ENCODE data around the gene CTBP2.
"Not testable (repeated sequence)": the region's sequence is repeated elsewhere in the genome, so short reads cannot be mapped to it uniquely, and the experiment has no call there.

Gene CTBP2

GRCh38 chr10:125158275-125158600 is 2.1 kb downstream of the CTBP2 start:
- no peak for DNase-seq

DNA sequence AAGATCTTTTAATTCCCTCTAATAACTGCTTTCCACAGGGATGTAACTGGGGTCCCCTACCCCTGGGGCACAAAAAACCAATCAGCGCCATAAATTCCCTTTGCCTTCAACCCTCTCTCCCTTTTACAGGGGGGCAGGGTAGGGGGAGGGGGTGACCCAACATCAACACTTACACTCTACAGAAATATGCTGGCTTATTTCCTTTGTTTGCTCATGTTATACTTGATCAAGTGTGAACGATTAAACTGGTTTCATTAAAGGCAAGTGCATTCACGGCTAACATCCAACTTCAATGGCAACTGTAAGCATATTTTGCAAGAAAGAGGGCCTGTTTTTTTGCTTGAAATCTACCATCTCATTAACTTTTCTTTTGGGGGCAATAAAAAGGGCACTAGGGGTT is 2.9 kb downstream of the CTBP2 start:
- no peak for DNase-seq

GRCh38 chr10:125156739-125157480 is 3.5 kb downstream of the CTBP2 start:
- no peak for DNase-seq

DNA sequence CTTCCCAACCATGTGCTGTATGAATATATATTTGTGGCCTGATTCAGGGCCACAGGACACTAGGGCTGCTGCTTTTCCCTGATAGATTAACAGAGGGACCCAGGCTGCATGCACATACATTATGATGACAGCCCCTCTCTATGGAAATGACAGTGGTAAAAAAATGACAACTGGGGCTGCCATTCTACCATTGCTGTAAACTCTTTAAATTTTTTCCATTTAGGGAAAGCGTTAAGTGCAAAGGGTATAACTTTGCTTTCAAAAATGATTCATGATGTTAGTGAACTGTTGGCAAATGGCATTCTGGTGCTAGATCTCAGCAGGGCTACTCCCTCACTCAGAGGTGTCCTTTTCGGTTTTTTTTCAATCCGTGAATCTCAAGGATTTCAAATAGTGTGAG is 4.2 kb downstream of the CTBP2 start:
- DNase-seq: no peak

DNA sequence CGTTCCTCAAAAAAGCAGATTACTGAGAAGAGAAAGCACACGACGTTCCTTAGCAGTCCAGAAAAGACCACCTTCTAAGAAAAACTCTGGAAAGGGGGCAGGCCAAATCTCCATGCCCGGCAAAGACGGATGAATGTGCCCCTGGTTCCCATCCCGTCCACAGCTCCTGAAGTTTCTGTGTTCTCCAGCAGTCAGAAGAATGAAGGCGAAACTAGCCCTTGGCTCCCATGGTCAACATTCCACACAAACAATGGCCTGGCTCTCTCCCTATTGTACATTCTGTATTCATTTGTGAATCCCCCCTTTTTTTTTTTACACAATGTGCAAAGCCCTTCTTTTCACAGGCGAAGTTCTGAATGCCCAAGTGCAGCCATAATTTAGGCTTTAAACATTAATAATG is 5.3 kb downstream of the CTBP2 start:
- no peak for DNase-seq

- no peak for DNase-seq
Measured at GRCh38 chr10:125154529-125154928, 5.8 kb downstream of the CTBP2 start.

DNA sequence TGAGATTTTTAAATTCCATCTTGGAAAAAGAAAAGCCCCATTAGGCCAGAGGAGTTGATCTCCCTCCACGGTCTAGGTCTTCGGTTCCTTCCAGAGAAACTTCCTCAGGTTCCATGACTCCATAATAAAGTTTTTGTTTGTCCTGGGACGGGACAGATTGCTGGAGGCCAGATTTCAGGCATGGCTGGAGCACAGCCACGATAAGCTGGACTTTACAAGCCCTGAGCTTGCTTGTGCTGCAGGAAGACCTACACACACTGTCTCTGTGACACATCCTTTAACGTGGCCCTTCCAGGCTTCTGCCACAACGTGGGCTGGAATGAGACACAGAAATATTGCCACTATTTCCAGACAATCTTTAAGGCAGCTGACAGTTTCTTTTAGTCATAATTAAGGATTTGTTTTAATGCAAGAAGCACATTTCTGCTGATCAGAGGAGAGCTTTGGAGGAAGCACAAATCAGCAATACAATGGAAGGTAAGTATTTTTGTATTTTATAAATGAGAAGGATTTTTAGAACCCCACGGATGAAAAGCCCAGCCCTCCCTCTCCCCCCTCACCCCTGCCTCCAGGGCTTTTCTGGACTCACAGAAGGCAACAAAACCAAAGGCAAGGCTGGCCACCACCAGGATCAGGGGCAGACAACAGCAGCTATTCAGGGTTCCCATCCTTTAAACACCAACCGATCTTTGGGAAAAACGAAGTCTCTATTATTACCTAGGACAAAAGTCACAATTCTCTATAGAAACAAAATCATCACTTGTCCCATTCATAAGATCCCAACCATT is 6.5 kb downstream of the CTBP2 start:
- no peak for DNase-seq

DNA sequence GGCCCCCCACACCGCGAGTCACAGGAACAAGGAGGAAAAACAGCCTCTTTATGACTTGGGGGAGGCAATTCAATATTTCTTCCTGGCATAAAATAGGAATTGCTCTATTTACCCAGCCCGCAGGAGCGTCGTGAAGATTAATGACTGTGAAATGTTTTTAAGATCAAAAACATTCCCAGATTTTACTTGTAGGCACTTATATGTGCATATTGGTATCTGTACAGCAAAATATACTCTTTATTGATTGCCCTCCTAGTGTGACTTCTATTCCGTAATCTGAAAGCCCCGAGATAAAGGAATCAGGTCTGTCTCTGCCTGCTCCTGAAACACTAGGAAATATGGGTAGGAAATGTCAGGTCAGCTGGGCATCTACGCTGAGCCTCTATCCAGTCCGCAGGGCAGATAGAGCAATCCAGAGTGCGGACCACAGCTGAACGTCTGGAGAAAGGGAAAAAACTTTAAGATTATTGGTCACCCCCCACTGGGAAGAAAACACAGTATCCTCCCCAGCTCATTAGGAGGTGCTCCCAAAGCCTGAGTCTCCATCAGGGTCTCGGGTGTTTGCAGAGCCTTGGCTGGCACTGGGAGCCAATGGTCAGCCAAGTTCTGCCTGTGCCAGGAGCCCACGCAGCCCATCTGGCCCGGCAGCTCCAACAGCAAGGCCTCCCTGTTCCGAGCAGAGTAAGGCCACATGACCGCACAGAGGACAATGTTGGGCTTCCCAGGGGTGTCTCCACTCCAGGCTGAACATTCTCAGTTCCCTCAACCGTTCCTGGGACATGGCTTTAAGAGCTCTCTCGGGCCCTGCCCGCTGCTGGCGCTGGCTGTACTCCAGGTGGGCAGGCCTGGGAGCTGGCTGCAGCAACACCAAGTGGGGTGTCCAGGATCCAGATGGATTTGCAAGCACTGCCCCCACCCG is 7.7 kb downstream of the CTBP2 start:
- no peak for DNase-seq

DNA sequence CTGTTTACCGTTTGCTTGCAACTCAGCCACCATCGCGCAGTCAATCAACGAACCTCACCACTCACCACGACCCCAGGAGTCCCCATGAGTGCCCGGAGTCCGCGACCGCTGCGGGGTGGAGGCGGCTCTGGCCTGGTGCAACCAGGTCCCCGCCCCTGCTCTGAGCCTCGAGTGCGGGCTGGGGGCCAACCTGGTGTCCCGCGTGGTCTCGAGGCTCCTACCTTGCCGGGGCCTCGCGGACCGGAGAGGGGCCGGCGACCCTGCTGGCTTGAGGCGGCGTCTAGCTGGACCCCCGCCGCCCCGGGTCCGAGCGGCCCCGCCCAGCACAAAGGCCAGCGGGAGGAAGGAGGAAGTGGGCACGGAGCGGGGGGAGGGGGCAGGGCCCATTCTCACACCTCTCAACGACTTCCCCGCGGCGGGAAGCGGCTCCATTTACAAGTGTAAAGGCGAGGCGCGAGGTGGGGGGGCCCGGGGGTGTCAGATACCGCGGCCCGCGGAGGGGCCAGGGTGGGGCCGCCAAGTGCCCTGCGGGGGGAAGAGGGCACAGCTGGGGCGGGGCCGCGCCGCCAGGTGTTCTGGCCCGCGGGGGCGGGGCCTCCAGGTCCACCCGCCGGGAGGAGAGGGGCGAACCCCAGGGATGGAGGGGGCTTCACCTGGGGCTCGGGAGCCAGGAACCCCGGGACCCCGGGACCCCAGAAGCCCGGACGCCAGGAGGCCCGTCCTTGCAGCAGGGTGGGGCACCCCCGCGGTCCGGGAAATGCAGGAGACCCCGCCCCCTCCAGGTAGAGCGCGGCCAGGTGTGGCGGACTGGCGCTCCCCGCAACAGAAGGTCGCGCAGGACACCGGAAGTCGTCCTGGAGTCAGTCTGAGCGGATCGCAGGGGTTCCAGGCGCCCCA is 8.6 kb downstream of the CTBP2 start:
- DNase-seq: no peak

DNA sequence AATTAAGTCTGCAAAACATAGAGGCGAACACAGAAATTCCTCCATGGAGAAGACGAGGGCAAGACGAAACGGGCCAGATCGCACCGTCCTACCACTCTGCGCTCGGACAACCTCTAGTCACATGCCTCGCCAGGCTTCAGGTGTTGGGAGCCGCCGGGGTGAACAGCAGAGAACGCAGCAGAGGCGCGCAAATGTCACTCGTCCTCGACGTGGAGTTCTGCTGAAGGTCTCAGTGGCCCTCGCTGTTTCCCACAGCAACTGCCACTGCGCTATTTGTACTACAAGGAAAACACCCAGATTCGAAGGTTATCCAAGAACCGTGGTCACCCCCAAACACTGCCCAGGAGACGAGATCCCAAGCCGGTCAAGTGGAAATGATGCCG is 9.2 kb downstream of the CTBP2 start:
- no peak for DNase-seq

DNA sequence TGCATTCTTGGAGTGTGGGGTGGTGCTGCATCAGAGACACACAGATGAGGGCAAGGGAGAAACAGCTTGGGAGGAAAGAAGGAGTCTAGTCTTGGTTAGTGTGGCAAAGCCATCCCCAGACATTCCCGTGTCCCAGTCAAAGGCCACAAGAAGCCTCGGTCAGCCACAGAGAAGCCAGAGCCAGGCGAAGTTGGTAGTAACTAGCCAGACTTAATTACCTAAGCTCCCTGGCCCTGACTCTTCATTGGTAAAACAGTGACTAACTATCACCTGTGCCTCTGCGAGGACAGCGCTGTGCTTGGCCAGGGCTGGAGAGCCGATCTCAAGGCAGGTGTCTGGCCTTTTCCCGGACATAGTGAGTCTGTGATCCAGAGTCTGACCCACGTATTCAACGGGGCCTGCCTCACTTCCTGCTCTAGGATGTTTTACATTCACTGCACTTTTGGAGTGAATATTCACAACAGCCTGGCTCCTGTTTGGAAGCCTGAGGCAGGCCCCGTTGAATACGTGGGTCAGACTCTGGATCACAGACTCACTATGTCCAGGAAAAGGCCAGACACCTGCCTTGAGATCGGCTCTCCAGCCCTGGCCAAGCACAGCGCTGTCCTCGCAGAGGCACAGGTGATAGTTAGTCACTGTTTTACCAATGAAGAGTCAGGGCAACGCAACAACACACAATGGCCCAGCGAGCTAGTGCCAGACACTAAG is 9.8 kb downstream of the CTBP2 start:
- DNase-seq: not testable (repeated sequence)

- no peak for DNase-seq
Measured at GRCh38 chr10:125149680-125150047, 10.7 kb downstream of the CTBP2 start.

- no peak for DNase-seq
Measured at GRCh38 chr10:125149036-125149679, 11.2 kb downstream of the CTBP2 start.

- no peak for DNase-seq
Measured at GRCh38 chr10:125148528-125148927, 11.8 kb downstream of the CTBP2 start.

DNA sequence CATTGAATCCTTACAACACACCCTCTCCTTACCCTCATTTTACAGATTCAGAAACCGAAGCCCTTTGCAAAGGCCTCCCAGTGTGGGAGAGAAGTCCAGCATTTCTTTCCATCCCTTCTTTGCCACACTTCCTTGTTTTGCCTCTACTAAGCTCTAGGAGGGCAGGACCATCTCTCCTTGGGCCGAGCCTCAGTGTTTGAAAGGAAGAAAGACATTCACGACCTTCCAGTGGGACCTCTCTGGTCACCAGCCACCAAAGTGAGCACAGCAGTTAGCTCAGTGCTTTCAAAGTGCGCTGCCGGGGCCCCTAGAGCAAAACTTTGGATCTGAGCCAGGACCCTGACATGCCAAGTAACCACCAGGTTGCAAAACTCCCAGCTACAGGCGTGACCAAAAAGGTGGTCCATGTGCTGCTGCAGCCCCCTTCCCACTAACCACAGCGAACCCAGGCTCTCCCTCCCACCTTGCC is 12.4 kb downstream of the CTBP2 start:
- DNase-seq: no peak

DNA sequence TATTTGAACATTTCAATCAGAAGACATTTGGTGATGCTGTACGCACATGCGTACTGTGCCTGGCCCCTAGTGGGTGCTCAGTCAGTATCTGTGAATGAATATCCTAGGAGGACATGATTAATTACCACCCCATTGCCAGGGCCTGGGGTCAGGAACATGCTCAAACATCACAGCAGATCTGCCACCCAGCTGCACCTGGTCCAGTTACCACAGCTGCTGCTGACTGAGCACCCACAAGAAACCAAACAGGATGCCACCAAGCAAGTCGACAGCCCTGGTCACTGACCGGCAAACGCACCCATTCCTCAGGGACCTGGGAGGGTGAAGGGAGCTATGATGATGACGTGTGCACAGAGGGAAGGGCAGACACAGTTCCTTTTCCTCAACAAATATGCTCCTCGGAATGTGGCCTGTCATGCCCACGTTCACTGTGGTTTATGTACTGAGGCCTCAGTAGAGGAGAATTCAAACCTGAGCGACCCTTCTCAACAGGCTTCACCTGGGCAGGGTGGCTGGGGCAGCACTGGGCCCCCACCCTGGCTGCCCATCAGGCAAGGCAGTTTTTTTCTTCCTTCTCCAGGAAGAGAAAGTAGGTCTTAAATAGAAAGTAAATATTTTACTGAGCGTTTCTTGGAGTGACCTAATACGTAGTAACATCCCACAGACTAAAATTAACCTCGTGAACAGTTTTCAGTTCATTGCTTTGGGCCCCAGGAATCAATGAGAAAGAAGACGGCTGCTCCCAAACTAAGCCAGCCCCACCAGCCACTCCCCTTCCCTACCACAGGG is 13.4 kb downstream of the CTBP2 start:
- no peak for DNase-seq

- DNase-seq: no peak
Measured at GRCh38 chr10:125145636-125146035, 14.7 kb downstream of the CTBP2 start.

- no peak for DNase-seq
Measured at GRCh38 chr10:125144693-125145623, 15.4 kb downstream of the CTBP2 start.

- no peak for DNase-seq
Measured at GRCh38 chr10:125144206-125144605, 16.2 kb downstream of the CTBP2 start.
